NB4 (cell line): ENCODE results near the gene CHAC1.

Experiments used
- MAX ChIP-seq: IDR thresholded peaks from 2 replicates; pipeline ENCODE4 v1.6.1; 2011; ENCODE audit warnings: low read depth, low read length
- MYC ChIP-seq: IDR thresholded peaks from 2 replicates; pipeline ENCODE4 v1.6.1; 2011; ENCODE audit warnings: low read depth, low read length
- TF ChIP-seq, protein P1 (sequence below): IDR thresholded peaks from one replicate; pipeline ENCODE4 v1.5.1; 2012; ENCODE audit warnings: low read depth, low read length

DNA sequence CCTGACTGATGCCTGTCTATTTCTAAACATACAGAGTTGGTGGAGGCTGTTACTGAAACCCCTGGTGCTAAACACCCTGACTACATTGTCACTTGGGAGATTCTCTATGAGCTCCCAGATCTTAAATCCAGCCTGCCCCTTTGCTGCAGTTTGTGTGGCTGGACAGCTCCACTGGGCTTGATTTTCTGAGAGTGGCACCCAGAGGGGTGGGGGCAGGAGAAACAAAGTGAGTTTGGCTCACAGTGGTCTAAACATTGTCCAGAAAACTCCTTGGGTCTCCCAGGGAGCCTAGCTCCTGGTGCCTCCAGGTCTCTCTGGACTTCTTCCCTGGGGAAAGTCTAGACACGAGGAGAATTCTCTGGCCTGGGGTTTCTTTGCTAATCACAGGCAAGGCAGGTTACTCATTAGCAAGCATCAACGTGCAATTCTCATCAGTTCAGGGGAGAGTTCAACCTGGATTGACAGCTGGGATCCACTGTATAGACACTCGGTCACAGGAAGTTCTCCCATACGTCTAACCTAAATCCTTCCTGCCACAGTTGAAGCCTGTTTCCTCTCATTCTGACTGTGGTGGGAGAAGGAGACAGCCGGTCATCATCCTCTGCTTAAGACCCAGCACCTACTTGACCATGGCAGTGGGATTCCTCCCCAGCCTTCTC, 31.2 kb upstream of the CHAC1 start:
- no peak for TF ChIP-seq MYC
- TF ChIP-seq, protein P1, sequence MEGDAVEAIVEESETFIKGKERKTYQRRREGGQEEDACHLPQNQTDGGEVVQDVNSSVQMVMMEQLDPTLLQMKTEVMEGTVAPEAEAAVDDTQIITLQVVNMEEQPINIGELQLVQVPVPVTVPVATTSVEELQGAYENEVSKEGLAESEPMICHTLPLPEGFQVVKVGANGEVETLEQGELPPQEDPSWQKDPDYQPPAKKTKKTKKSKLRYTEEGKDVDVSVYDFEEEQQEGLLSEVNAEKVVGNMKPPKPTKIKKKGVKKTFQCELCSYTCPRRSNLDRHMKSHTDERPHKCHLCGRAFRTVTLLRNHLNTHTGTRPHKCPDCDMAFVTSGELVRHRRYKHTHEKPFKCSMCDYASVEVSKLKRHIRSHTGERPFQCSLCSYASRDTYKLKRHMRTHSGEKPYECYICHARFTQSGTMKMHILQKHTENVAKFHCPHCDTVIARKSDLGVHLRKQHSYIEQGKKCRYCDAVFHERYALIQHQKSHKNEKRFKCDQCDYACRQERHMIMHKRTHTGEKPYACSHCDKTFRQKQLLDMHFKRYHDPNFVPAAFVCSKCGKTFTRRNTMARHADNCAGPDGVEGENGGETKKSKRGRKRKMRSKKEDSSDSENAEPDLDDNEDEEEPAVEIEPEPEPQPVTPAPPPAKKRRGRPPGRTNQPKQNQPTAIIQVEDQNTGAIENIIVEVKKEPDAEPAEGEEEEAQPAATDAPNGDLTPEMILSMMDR = no peak
- TF ChIP-seq MAX = no peak
